ENCODE results near the gene PPM1K.

DNA sequence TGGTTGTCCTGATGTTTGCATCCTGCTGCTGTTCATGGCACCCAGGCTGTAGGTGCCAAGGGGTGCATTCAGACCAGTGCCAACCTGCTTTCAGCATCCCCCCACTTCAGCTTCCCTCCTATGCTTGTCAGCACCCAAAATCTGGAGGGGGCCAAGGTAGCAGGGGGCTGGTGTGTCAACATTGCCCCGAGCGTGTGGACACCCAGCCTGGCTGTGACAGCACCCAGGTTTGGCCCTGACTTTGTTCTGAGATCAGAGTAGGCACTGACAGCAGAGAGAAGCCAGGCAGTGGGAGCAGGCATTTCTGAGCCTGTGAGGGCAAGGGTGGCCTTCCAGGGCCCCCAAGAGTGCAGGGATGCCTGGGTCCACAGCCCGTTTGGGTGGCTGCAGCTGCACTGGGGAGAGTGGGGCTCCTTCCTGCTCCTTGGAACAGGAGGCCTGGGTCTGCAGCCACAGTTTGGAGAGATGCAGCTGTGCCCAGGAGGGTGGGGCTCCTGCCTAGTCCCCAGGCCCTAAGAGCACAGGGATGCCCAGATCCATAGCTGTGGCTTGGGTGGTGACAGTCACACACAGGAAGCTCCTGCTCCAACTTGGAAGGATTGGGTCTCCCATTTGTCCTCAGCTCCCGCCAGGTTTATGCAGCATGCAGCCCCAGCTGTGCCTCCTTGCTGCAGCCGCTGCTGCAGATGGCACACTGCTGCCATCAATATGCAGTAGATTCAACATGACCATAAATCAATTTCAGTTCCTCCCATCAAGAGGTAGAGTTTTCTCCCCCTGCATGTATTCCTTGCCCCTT is 12.3 kb upstream of the PPM1K start:
- TF ChIP-seq, protein P1, sequence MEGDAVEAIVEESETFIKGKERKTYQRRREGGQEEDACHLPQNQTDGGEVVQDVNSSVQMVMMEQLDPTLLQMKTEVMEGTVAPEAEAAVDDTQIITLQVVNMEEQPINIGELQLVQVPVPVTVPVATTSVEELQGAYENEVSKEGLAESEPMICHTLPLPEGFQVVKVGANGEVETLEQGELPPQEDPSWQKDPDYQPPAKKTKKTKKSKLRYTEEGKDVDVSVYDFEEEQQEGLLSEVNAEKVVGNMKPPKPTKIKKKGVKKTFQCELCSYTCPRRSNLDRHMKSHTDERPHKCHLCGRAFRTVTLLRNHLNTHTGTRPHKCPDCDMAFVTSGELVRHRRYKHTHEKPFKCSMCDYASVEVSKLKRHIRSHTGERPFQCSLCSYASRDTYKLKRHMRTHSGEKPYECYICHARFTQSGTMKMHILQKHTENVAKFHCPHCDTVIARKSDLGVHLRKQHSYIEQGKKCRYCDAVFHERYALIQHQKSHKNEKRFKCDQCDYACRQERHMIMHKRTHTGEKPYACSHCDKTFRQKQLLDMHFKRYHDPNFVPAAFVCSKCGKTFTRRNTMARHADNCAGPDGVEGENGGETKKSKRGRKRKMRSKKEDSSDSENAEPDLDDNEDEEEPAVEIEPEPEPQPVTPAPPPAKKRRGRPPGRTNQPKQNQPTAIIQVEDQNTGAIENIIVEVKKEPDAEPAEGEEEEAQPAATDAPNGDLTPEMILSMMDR (IDR thresholded peaks at IDR 0.05; ENCODE audit: poor library complexity, severe bottlenecking), result no peak
- TF ChIP-seq EZH2 (IDR thresholded peaks at IDR 0.05; ENCODE audit: borderline replicate concordance, insufficient read depth, low read length, poor library complexity, severe bottlenecking) (no peak), TAF1 (IDR thresholded peaks at IDR 0.05; ENCODE audit: low read depth) (no peak), POLR2AphosphoS5 (IDR thresholded peaks at IDR 0.05) (no peak), REST (IDR thresholded peaks at IDR 0.05; ENCODE audit: borderline replicate concordance) (no peak), MXI1 (conservative IDR thresholded peaks at IDR 0.05; ENCODE audit: poor library complexity, severe bottlenecking) (no peak), EP300 (conservative IDR thresholded peaks at IDR 0.05; ENCODE audit: poor library complexity, severe bottlenecking) (no peak)
